ENCODE results near the gene AVPI1. TPM values are rescaled to one million over a fixed set of nuclear protein-coding genes. Genes with fewer than 3 reads are reported as not detected.
"Not testable (repeated sequence)": the region's sequence is repeated elsewhere in the genome, so short reads cannot be mapped to it uniquely, and the experiment has no call there.

The AVPI1 gene
- total RNA-seq, 2 experiments from 2014 or later = 1.5 to 1.9 TPM

GRCh38 chr10:97708976-97709946 lies 22.2 kb upstream of the AVPI1 start:
- Mint-ChIP-seq H3K4me1 (ENCODE audit: low read depth) (peaks cover 6% of the 10 kb centered on the region), H3K27me3 (ENCODE audit: low read depth) (peaks cover 25% of the 10 kb centered on the region), H3K36me3 (ENCODE audit: low read depth) (no peaks in the 10 kb centered on the region), H3K27ac (no peak overlapping the region), H3K9me3 (no peaks in the 10 kb centered on the region), H3K4me3 (no peak overlapping the region)
- intact Hi-C loops (cut with micrococcal nuclease) = loop anchor here (1.0 to 10.0 kb wide), 3 partner anchors 22 to 160 kb away; no protein-coding TSS in a partner anchor
- DNase-seq = peak; percentile 68
- CTCF ChIA-PET = interaction anchor here (0.6 to 8.4 kb wide), 21 partner anchors 8 to 164 kb away, joined by 3 to 173 read pairs (median 4); partner anchors contain the start of genes AVPI1 and ZFYVE27

DNA sequence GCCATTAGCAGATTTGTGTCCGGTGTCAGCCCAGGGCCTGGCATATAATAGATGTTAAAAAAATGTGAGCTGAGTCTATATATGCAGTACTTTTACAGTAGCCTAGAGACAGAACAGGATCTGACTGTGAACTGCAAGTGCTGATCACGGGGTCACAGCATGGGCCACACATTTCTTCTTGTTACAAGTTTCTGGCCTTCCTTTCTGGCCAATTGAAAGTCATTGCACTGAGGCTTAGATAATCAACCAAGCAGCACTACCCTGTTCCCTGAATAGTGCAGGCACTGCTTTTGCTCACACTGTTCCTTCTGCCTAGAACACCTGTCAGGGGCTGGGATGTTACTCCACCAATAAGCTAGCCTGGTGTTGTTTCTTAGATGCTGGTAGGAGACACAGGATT lies 21.1 kb upstream of the AVPI1 start:
- Mint-ChIP-seq H3K4me3 (no peak overlapping the region), H3K27ac (no peak overlapping the region), H3K4me1 (ENCODE audit: low read depth) (peaks cover 5% of the 10 kb centered on the region), H3K27me3 (ENCODE audit: low read depth) (peaks cover 25% of the 10 kb centered on the region), H3K36me3 (ENCODE audit: low read depth) (no peaks in the 10 kb centered on the region), H3K9me3 (no peaks in the 10 kb centered on the region)
- no peak for DNase-seq
- CTCF ChIA-PET = interaction anchor here (0.6 to 8.4 kb wide), 7 partner anchors 11 to 50 kb away, joined by 3 to 173 read pairs (median 12); partner anchors contain the start of genes AVPI1 and ZFYVE27
- intact Hi-C loops (cut with micrococcal nuclease) = loop anchor here (2.0 to 10.0 kb wide), 2 partner anchors 77 to 161 kb away; no protein-coding TSS in a partner anchor

GRCh38 chr10:97707134-97707861 lies 20.3 kb upstream of the AVPI1 start:
- Mint-ChIP-seq H3K9me3 (no peaks in the 10 kb centered on the region), H3K27ac (no peak overlapping the region), H3K4me1 (ENCODE audit: low read depth) (no peaks in the 10 kb centered on the region), H3K27me3 (ENCODE audit: low read depth) (peaks cover 21% of the 10 kb centered on the region), H3K36me3 (ENCODE audit: low read depth) (no peaks in the 10 kb centered on the region), H3K4me3 (no peak overlapping the region)
- CTCF ChIA-PET = interaction anchor here (0.8 to 8.4 kb wide), 5 partner anchors 10 to 26 kb away, joined by 3 to 173 read pairs (median 14); partner anchors contain the start of genes AVPI1 and ZFYVE27
- no peak for DNase-seq
- intact Hi-C loops (cut with micrococcal nuclease) = loop anchor here (10.0 kb wide), 1 partner anchor 78 kb away; no protein-coding TSS in a partner anchor

DNA sequence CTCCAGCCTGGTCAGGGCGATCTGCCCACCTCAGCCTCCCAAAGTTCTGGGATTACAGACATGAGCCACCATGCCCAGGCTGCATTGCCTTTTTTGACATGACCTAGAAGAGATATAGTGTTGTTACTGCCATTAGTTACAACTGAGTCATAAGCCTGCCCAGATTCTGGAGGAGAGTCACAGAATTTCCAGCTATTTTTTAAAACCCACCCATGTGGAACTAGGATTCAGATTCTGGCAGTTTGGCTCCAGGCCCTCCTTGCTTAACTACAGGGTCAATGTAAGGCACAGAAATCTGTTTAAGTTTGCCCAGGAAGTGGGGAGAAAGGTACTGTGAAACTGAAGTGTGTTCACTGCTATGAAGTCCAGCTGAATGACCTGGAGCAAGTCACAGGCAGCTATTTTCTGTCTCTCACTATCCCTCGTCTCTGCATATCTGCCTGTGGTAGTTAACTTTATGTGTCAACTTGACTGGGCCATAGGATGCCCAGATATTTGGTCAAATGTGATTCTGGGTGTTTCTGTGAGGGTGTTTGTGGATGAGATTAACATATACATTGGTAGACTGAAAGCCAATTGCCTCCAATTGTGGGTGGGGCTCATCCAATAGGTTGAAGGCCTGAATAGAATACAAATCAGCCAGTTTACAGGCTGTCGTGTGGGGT lies 18.1 kb upstream of the AVPI1 start:
- no peaks in the 10 kb centered on the region for H3K9me3 Mint-ChIP-seq
- no peaks in the 10 kb centered on the region for H3K36me3 Mint-ChIP-seq (ENCODE audit: low read depth)
- CTCF ChIA-PET = interaction anchor here (0.8 to 6.3 kb wide), 3 partner anchors 21 to 164 kb away, joined by 3 to 178 read pairs (median 6); partner anchors contain the start of gene ZFYVE27
- H3K4me3 Mint-ChIP-seq = no peak overlapping the region
- H3K27me3 Mint-ChIP-seq (ENCODE audit: low read depth) = peaks cover 15% of the 10 kb centered on the region
- DNase-seq = no peak
- intact Hi-C loops (cut with micrococcal nuclease) = loop anchor here (10.0 kb wide), 1 partner anchor 80 kb away; no protein-coding TSS in a partner anchor
- no peak overlapping the region for H3K27ac Mint-ChIP-seq
- no peaks in the 10 kb centered on the region for H3K4me1 Mint-ChIP-seq (ENCODE audit: low read depth)

GRCh38 chr10:97704341-97704740 lies 17.3 kb upstream of the AVPI1 start:
- intact Hi-C loops (cut with micrococcal nuclease) = loop anchor here (10.0 kb wide), 1 partner anchor 80 kb away; no protein-coding TSS in a partner anchor
- no peak overlapping the region for H3K27ac Mint-ChIP-seq
- DNase-seq = no peak
- H3K36me3 Mint-ChIP-seq (ENCODE audit: low read depth) = no peaks in the 10 kb centered on the region
- no peaks in the 10 kb centered on the region for H3K9me3 Mint-ChIP-seq
- H3K27me3 Mint-ChIP-seq (ENCODE audit: low read depth) = peaks cover 13% of the 10 kb centered on the region
- H3K4me1 Mint-ChIP-seq (ENCODE audit: low read depth) = no peaks in the 10 kb centered on the region
- H3K4me3 Mint-ChIP-seq = no peak overlapping the region
- CTCF ChIA-PET = interaction anchor here (3.4 to 6.3 kb wide), 3 partner anchors 13 to 25 kb away, joined by 18 to 178 read pairs (median 33); partner anchors contain the start of genes AVPI1 and ZFYVE27

DNA sequence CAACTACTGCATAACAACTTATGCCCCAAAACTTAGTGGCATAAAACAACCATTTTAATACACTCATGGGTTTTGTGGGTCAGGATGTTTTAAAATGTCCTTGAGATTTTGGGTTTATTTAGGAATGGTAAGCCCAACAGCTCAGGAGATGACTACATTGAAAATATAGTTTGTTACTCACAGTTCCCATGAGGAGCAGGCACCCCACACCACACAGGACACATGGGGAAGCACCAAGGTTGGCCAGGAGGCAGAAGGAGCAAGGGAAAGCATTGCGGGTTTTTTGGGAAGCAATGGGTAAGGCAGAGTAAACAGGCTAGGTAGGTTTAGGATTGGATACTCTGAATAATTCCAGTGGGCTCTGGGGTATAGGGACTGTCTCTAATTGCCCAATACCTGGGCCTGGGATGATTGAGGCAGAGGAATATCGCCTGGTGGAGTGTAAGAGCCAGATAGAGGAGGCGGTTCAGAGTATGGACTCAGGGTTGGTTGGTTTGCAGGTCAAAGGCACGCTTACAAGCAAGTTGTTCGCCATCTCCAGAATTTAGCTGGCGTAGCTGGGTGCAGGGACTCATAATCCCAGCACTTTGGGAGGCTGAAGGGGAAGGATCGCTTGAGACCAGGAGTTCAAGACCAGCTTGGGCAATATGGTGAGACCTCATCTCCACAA lies 16.5 kb upstream of the AVPI1 start:
- Mint-ChIP-seq H3K4me1 (ENCODE audit: low read depth) (no peaks in the 10 kb centered on the region), H3K27ac (no peak overlapping the region), H3K4me3 (no peak overlapping the region), H3K36me3 (ENCODE audit: low read depth) (no peaks in the 10 kb centered on the region), H3K9me3 (no peaks in the 10 kb centered on the region), H3K27me3 (ENCODE audit: low read depth) (peaks cover 6% of the 10 kb centered on the region)
- intact Hi-C loops (cut with micrococcal nuclease) = loop anchor here (10.0 kb wide), 1 partner anchor 81 kb away; no protein-coding TSS in a partner anchor
- DNase-seq = no peak
- CTCF ChIA-PET = interaction anchor here (0.6 to 6.3 kb wide), 7 partner anchors 12 to 328 kb away, joined by 3 to 178 read pairs (median 4); partner anchors contain the start of genes AVPI1 and ZFYVE27

GRCh38 chr10:97701438-97702069 lies 14.5 kb upstream of the AVPI1 start:
- no peak overlapping the region for H3K27ac Mint-ChIP-seq
- no peaks in the 10 kb centered on the region for H3K4me1 Mint-ChIP-seq (ENCODE audit: low read depth)
- H3K36me3 Mint-ChIP-seq (ENCODE audit: low read depth) = no peaks in the 10 kb centered on the region
- intact Hi-C loops (cut with micrococcal nuclease) = loop anchor here (1.0 to 10.0 kb wide), 4 partner anchors 25 to 167 kb away; no protein-coding TSS in a partner anchor
- H3K27me3 Mint-ChIP-seq (ENCODE audit: low read depth) = peaks cover 1% of the 10 kb centered on the region
- CTCF ChIA-PET = interaction anchor here (0.6 to 6.3 kb wide), 34 partner anchors 8 to 225 kb away, joined by 3 to 178 read pairs (median 4); partner anchors contain the start of genes AVPI1, MARVELD1, SFRP5 and ZFYVE27
- no peaks in the 10 kb centered on the region for H3K9me3 Mint-ChIP-seq
- no peak overlapping the region for H3K4me3 Mint-ChIP-seq
- DNase-seq = peak; percentile 67

GRCh38 chr10:97698072-97698655 lies 11.1 kb upstream of the AVPI1 start:
- DNase-seq; H3K27me3 Mint-ChIP-seq (ENCODE audit: low read depth); H3K9me3 Mint-ChIP-seq; H3K27ac Mint-ChIP-seq; intact Hi-C loops (cut with micrococcal nuclease); H3K4me3 Mint-ChIP-seq; H3K4me1 Mint-ChIP-seq (ENCODE audit: low read depth); H3K36me3 Mint-ChIP-seq (ENCODE audit: low read depth): not testable (repeated sequence)
- CTCF ChIA-PET = interaction anchor here (0.7 to 4.7 kb wide), 4 partner anchors 11 to 34 kb away, joined by 3 to 35 read pairs (median 10); partner anchors contain the start of gene MARVELD1

DNA sequence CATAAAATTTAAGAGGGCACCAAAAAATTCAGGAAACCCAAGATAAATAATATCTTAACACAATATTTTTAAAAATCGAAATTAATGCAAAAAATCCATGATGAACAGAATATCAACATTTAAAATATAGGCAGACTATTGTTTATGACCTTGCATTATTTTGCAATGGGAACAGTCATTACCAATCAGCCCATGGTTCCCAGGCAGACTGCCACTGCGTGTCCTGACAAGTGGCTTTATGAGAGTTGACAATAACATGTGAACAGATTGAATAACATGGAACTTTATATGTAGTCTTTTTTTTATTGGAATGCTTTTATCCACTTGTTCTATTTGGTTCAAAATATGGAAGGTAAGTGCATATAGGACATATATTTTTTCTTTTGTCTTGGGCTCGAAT lies 3.1 kb upstream of the AVPI1 start:
- Mint-ChIP-seq H3K27me3 (ENCODE audit: low read depth) (peaks cover 4% of the 10 kb centered on the region), H3K4me1 (ENCODE audit: low read depth) (peaks cover 10% of the 10 kb centered on the region), H3K9me3 (no peaks in the 10 kb centered on the region), H3K27ac (no peak overlapping the region), H3K36me3 (ENCODE audit: low read depth) (no peaks in the 10 kb centered on the region), H3K4me3 (no peak overlapping the region)
- intact Hi-C loops (cut with micrococcal nuclease) = no loop called here
- CTCF ChIA-PET = interaction anchor here (0.6 to 4.8 kb wide), 2 partner anchors 14 to 20 kb away, joined by 3 to 42 read pairs; no protein-coding TSS in a partner anchor
- DNase-seq = no peak

- no peaks in the 10 kb centered on the region for H3K36me3 Mint-ChIP-seq (ENCODE audit: low read depth)
- DNase-seq = no peak
- peaks cover 4% of the 10 kb centered on the region for H3K27me3 Mint-ChIP-seq (ENCODE audit: low read depth)
- no peaks in the 10 kb centered on the region for H3K9me3 Mint-ChIP-seq
- H3K27ac Mint-ChIP-seq = no peak overlapping the region
- peaks cover 12% of the 10 kb centered on the region for H3K4me1 Mint-ChIP-seq (ENCODE audit: low read depth)
- H3K4me3 Mint-ChIP-seq = no peak overlapping the region
- CTCF ChIA-PET = interaction anchor here (4.5 to 4.8 kb wide), 2 partner anchors 20 to 42 kb away, joined by 32 to 42 read pairs; no protein-coding TSS in a partner anchor
- intact Hi-C loops (cut with micrococcal nuclease) = loop anchor here (5.0 kb wide), 1 partner anchor 443 kb away; the partner anchor contains the start of gene R3HCC1L
Observed at GRCh38 chr10:97689559-97690020, 2.5 kb upstream of the AVPI1 start.
